A549 (cell line): ENCODE results near the gene DNAH5. TPM values are rescaled to one million over a fixed set of nuclear protein-coding genes. Genes with fewer than 3 reads are reported as not detected.
A peak's percentile ranks its signal among the peaks of the same experiment; 100 is the strongest.

ENCODE experiments used
- ATAC-seq, 2 experiments: fragments of 200-7000 bp in 1 of 2; fragments of >200 bp in 1 of 2; cut with Nextera tagmentation in 1 of 2; cut with Tn5 transposase in 1 of 2; 3 replicates each; pipeline versions ENCODE4 v1.8.0 to v1.9.1; 2018 to 2020; ENCODE audit warnings: mild to moderate bottlenecking in 1 of 2, moderate library complexity in 1 of 2
- CTCF ChIA-PET: fragments of 300-600 bp; sonication (Branson Sonifier 250); formaldehyde crosslinking; extraction: SDS; loops from one replicate; lab custom pipeline; 2021; ENCODE audit warnings: antibody characterized with exemption, inconsistent platforms; lab: Yijun Ruan, JAX
- POLR2A ChIA-PET: fragments of 350-600 bp; formaldehyde crosslinking; extraction: SDS; loops from one replicate; lab custom pipeline; 2021; ENCODE audit warnings: antibody characterized with exemption, inconsistent platforms; lab: Yijun Ruan, JAX
- DNase-seq, 2 experiments: peaks; one replicate each; pipeline versions ENCODE4 v3.0.0 to v3.0.0-alpha.2; 2011 to 2016; ENCODE audit warnings: low read depth in 1 of 2, low spot score in 1 of 2
- FAIRE-seq: peaks from 2 replicates; lab custom pipeline; 2011; peaks lifted over from hg19 to GRCh38; lab: Jason Lieb, UNC
- H3K27ac ChIP-seq, 2 experiments: fragments of >200 bp; sonication (Bioruptor Twin); formaldehyde crosslinking; 3 replicates each; pipeline ENCODE4 v1.5.1; 2016 to 2017
- H3K4me1 ChIP-seq: fragments of >200 bp; sonication (Bioruptor Twin); formaldehyde crosslinking; 3 replicates; pipeline ENCODE4 v1.6.1; 2016
- H3K4me2 ChIP-seq: fragments of >200 bp; sonication (Bioruptor Twin); formaldehyde crosslinking; 3 replicates; pipeline ENCODE4 v1.6.1; 2016
- H3K4me3 ChIP-seq: fragments of >200 bp; sonication (Bioruptor Twin); formaldehyde crosslinking; 3 replicates; pipeline ENCODE4 v1.5.1; 2016
- H3K9me3 ChIP-seq: fragments of >200 bp; sonication (Bioruptor Twin); formaldehyde crosslinking; 3 replicates; pipeline ENCODE4 v1.6.1; 2016
- CHD2 ChIP-seq: fragments of 150-350 bp; IDR thresholded peaks from 2 replicates; pipeline ENCODE4 v1.6.1; 2014; ENCODE audit warnings: low read length; ENCODE audit not compliant: partially characterized antibody
- CHD4 ChIP-seq: fragments of 200-600 bp; sonication (generic); IDR thresholded peaks from 2 replicates; pipeline ENCODE4 v1.6.1; 2016; ENCODE audit warnings: antibody characterized with exemption, mild to moderate bottlenecking, borderline replicate concordance
- EHF ChIP-seq: fragments of 250-450 bp; sonication (Bioruptor Pico); IDR thresholded peaks from 2 replicates; pipeline ENCODE4 v1.5.0; 2020; ENCODE audit warnings: mild to moderate bottlenecking
- FOSL2 ChIP-seq, 2 experiments: fragments of 450-650 bp in 1 of 2; fragments of >200 bp in 1 of 2; sonication (Bioruptor Twin) in 1 of 2; formaldehyde crosslinking; IDR thresholded peaks; 2 replicates each; pipeline versions ENCODE4 v1.5.0 to v1.6.1; 2016 to 2020; ENCODE audit warnings: mild to moderate bottlenecking in 1 of 2, moderate library complexity in 1 of 2
- FOXS1 ChIP-seq: fragments of 250-450 bp; sonication (Bioruptor Pico); IDR thresholded peaks from 2 replicates; pipeline ENCODE4 v1.5.0; 2020; ENCODE audit warnings: mild to moderate bottlenecking, moderate library complexity
- GATA3 ChIP-seq: IDR thresholded peaks from 2 replicates; pipeline ENCODE4 v1.6.1; 2012; ENCODE audit warnings: borderline replicate concordance
- HEYL ChIP-seq: fragments of 250-450 bp; sonication (Bioruptor Pico); IDR thresholded peaks from 2 replicates; pipeline ENCODE4 v1.8.0; 2021; ENCODE audit warnings: mild to moderate bottlenecking, moderate library complexity
- HOXB5 ChIP-seq: fragments of 250-450 bp; sonication (Bioruptor Pico); IDR thresholded peaks from 2 replicates; pipeline ENCODE4 v1.5.0; 2020; ENCODE audit warnings: mild to moderate bottlenecking, moderate library complexity
- JUNB ChIP-seq: fragments of >200 bp; sonication (Bioruptor Twin); formaldehyde crosslinking; IDR thresholded peaks from 2 replicates; pipeline ENCODE4 v1.6.1; 2016
- KDM1A ChIP-seq: fragments of 200-600 bp; sonication (generic); IDR thresholded peaks from 2 replicates; pipeline ENCODE4 v1.6.1; 2016; ENCODE audit warnings: low read depth, mild to moderate bottlenecking
- MAFK ChIP-seq: fragments of 450-650 bp; IDR thresholded peaks from 2 replicates; pipeline ENCODE4 v1.6.1; 2014; ENCODE audit not compliant: partially characterized antibody
- MAZ ChIP-seq: fragments of 150-350 bp; IDR thresholded peaks from 2 replicates; pipeline ENCODE4 v1.6.1; 2014; ENCODE audit warnings: antibody characterized with exemption, low read depth, low read length, borderline replicate concordance
- MYC ChIP-seq: IDR thresholded peaks from 2 replicates; pipeline ENCODE4 v1.6.1; 2012; ENCODE audit warnings: mild to moderate bottlenecking, inconsistent platforms, low read length, improper control_type of control experiment, borderline replicate concordance
- NPAS2 ChIP-seq: fragments of 250-450 bp; sonication (Bioruptor Pico); IDR thresholded peaks from 2 replicates; pipeline ENCODE4 v1.8.0; 2022; ENCODE audit warnings: mild to moderate bottlenecking, moderate library complexity, borderline replicate concordance
- NR3C1 ChIP-seq: fragments of >200 bp; sonication (Bioruptor Twin); formaldehyde crosslinking; IDR thresholded peaks from 3 replicates; pipeline ENCODE4 v1.6.1; 2017
- POLR2AphosphoS2 ChIP-seq: conservative IDR thresholded peaks from 2 replicates; pipeline ENCODE4 v1.6.1; 2012; ENCODE audit warnings: low read length, improper control_type of control experiment, inconsistent platforms
- RFX5 ChIP-seq: fragments of 450-650 bp; IDR thresholded peaks from 2 replicates; pipeline ENCODE4 v1.7.1; 2014; ENCODE audit warnings: antibody characterized with exemption, mild to moderate bottlenecking, moderate library complexity
- SMC3 ChIP-seq: fragments of >200 bp; sonication (Bioruptor Twin); formaldehyde crosslinking; IDR thresholded peaks from 3 replicates; pipeline ENCODE4 v1.6.1; 2018; ENCODE audit warnings: inconsistent platforms
- SREBF2 ChIP-seq: fragments of 450-650 bp; IDR thresholded peaks from 2 replicates; pipeline ENCODE4 v1.6.1; 2014; ENCODE audit warnings: mild to moderate bottlenecking, moderate library complexity
- TP53 ChIP-seq: fragments of 250-450 bp; sonication (Bioruptor Pico); IDR thresholded peaks from 2 replicates; pipeline ENCODE4 v1.5.0; 2021; ENCODE audit warnings: mild to moderate bottlenecking, moderate library complexity
- ZFP36 ChIP-seq: fragments of 450-650 bp; IDR thresholded peaks from 2 replicates; pipeline ENCODE4 v1.6.1; 2014; ENCODE audit warnings: borderline replicate concordance; ENCODE audit not compliant: partially characterized antibody
- ZSCAN20 ChIP-seq: fragments of 250-450 bp; sonication (Bioruptor Pico); IDR thresholded peaks from 2 replicates; pipeline ENCODE4 v1.8.0; 2022; ENCODE audit warnings: mild to moderate bottlenecking, moderate library complexity
- WGBS: methylation state at CpG from one replicate; pipeline ENCODE4 v1.1.6; 2017; ENCODE audit errors: missing lambda C conversion rate; 5-methylcytosine and 5-hydroxymethylcytosine counted together
- polyA plus RNA-seq, 4 experiments: library from polyadenylated mRNA; depleted of rRNA in 3 of 4; stranded (reverse); fragments of >200 nt; fragmentation: RNase III in 1 of 4; extraction: RNeasy Plus Mini Kit Qiagen cat#74134 plus additional on column Dnase treatment in 1 of 4; gene quantifications; 2 replicates in 3 of 4; 3 replicates in 1 of 4; pipeline ENCODE4 v1.2.3, GENCODE V29; 2011 to 2017
- TF ChIP-seq, protein P1 (sequence below): IDR thresholded peaks from 2 replicates; pipeline ENCODE4 v1.6.1; 2012
- TF ChIP-seq, protein P2 (sequence below): IDR thresholded peaks from 2 replicates; pipeline ENCODE4 v1.6.1; 2012; ENCODE audit warnings: low read depth, borderline replicate concordance

DNAH5 gene
- polyA plus RNA-seq, 2 of the 4 experiments (the other 2 are of a cell fraction) = 0.15 to 1.0 TPM

DNA sequence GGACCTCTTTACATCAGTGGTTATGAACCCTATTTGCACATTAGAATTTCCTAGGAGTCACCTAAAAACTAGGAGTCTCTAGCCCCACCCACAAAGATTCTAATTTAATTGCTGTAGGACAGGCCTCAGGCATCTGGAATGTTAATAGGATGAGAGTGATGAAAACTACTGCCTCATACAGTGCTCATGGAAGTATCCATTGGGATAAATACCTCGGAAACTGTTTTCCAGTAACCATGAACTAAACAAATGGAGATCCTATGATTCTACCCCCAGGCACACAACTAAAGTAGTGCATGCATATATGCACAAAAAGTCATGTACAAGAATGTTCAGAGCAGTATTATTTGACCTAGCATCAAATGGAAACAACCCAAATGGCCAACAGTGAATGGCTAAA lies 286.3 kb downstream of the DNAH5 start:
- Histone ChIP-seq H3K27ac (no peak overlapping the region), H3K4me1 (no peaks in the 10 kb centered on the region), H3K9me3 (no peaks in the 10 kb centered on the region), H3K4me3 (no peak overlapping the region), H3K4me2 (no peak overlapping the region)
- ChIA-PET CTCF (no interaction called here), POLR2A (no interaction called here)
- DNase-seq = no peak
- no peak for ATAC-seq
- TF ChIP-seq MAZ (no peak), HEYL (CRISPR knock-in tag) (no peak), ZSCAN20 (CRISPR knock-in tag) (no peak), CHD2 (no peak), KDM1A (no peak), MAFK (no peak), RFX5 (no peak), TP53 (CRISPR knock-in tag) (no peak)
- TF ChIP-seq, protein P1, sequence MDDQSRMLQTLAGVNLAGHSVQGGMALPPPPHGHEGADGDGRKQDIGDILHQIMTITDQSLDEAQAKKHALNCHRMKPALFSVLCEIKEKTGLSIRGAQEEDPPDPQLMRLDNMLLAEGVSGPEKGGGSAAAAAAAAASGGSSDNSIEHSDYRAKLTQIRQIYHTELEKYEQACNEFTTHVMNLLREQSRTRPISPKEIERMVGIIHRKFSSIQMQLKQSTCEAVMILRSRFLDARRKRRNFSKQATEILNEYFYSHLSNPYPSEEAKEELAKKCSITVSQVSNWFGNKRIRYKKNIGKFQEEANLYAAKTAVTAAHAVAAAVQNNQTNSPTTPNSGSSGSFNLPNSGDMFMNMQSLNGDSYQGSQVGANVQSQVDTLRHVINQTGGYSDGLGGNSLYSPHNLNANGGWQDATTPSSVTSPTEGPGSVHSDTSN = no peak
- 41% methylated on average over 1 of the region's 1 CpG for WGBS
- no peak for FAIRE-seq

DNA sequence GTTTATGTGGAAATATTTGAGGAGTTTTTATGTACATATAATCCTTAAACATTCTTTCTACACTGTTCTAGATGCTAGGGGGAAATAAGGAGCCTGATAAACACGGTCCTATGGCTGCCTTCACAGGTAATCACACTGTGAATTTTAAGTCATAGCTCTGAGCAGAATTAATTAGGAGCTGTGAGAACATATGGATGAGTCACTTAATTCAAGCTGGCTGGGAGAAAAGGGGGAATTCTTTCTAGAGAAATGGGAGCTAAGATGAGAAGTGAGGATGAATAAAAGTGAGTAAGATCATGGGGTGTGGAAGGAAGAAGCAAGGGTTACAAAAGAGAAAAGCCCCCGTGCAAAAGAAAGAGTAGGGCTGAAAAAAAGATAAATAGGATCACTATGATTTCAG lies 290.8 kb downstream of the DNAH5 start:
- H3K27ac ChIP-seq = no peak overlapping the region
- H3K4me1 ChIP-seq = no peaks in the 10 kb centered on the region
- DNase-seq (no peak), FAIRE-seq (no peak), ATAC-seq (no peak)
- 3% methylated on average over 2 of the region's 2 CpGs for WGBS
- TF ChIP-seq HOXB5 (CRISPR knock-in tag) (no peak), FOSL2 (IDR thresholded peaks at IDR 0.05) (no peak), FOSL2 (CRISPR knock-in tag; IDR thresholded peaks at IDR 0.05) (peak; percentile 4; the same call in 1 of the 2 replicates)
- CTCF ChIA-PET = no interaction called here
- POLR2A ChIA-PET = no interaction called here
- H3K4me3 ChIP-seq = no peak overlapping the region
- no peaks in the 10 kb centered on the region for H3K9me3 ChIP-seq
- no peak overlapping the region for H3K4me2 ChIP-seq

DNA sequence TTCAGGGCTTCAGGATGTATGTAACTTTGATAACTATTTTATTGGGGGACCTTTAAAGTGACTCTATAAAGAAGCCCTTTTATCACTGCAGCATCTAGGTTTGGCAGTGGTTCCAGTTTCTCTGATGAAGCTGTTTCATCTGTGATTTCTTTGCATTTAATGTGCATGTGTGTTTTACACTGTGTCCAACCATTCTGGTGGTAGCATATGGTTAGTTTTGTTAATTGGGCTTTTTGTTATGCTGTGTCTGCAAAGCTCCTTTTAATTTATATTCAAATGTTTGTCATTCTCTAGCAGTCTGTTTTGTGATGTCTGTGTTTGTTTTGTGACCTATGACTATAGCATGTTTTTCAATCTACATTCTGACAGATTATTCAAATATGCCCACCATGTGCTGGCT lies 294.8 kb downstream of the DNAH5 start:
- Histone ChIP-seq H3K4me1 (no peaks in the 10 kb centered on the region), H3K9me3 (no peaks in the 10 kb centered on the region), H3K27ac (no peak overlapping the region), H3K4me3 (no peak overlapping the region), H3K4me2 (no peak overlapping the region)
- TF ChIP-seq NPAS2 (CRISPR knock-in tag) (no peak), JUNB (no peak), EHF (CRISPR knock-in tag) (no peak), SMC3 (no peak), HOXB5 (CRISPR knock-in tag) (no peak), TP53 (CRISPR knock-in tag) (no peak), SREBF2 (no peak), GATA3 (no peak), MAFK (no peak), ZFP36 (no peak), MAZ (no peak), MYC (no peak), POLR2AphosphoS2 (no peak), CHD4 (no peak), NR3C1 (no peak), FOXS1 (CRISPR knock-in tag) (no peak)
- TF ChIP-seq, protein P2, sequence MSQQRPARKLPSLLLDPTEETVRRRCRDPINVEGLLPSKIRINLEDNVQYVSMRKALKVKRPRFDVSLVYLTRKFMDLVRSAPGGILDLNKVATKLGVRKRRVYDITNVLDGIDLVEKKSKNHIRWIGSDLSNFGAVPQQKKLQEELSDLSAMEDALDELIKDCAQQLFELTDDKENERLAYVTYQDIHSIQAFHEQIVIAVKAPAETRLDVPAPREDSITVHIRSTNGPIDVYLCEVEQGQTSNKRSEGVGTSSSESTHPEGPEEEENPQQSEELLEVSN = no peak
- FAIRE-seq = no peak
- ChIA-PET CTCF (interaction anchor here (0.9 kb wide), 1 partner anchor 11 kb away, joined by 3 read pairs; no protein-coding TSS in a partner anchor), POLR2A (no interaction called here)
- DNase-seq = no peak
- ATAC-seq = no peak
